ENCODE results near the gene ATF7. TPM values are rescaled to one million over a fixed set of nuclear protein-coding genes. Genes with fewer than 3 reads are reported as not detected.

Gene ATF7
- total and polyA plus RNA-seq, 2 experiments from 2014 or later: 12.8 to 21.5 TPM

GRCh38 chr12:53667080-53667479, 40.9 kb upstream of the ATF7 start:
- H3K27me3 ChIP-seq (replicated peaks; ENCODE audit: insufficient read depth): no peaks in the 10 kb centered on the region
- peaks cover 11% of the 10 kb centered on the region; the same call in 1 of the 2 replicates for H3K4me1 ChIP-seq (ENCODE audit: insufficient read depth)
- no peaks in the 10 kb centered on the region for H3K9me3 ChIP-seq (ENCODE audit: low read depth)
- H3K9me2 ChIP-seq (ENCODE audit: insufficient read depth): no peaks in the 10 kb centered on the region
- H3K9ac ChIP-seq: no peak overlapping the region
- in situ Hi-C loops (cut with MboI): no loop called here
- H3K4me2 ChIP-seq (ENCODE audit: unreplicated experiment): no peak overlapping the region
- no peak overlapping the region for H2AFZ ChIP-seq
- peaks cover 25% of the 10 kb centered on the region; the same call in 1 of the 2 replicates for H3K79me2 ChIP-seq (ENCODE audit: insufficient read depth)
- 85 to 86% methylated on average over 2 of the region's 2 CpGs for WGBS, 2 experiments (ENCODE audit: low coverage in 1 of 2, low lambda C conversion rate in 2 of 2, missing lambda C conversion rate in 2 of 2)
- peaks cover 8% of the 10 kb centered on the region; the same call in 1 of the 2 replicates for H3F3A ChIP-seq (ENCODE audit: insufficient read depth)
- TF ChIP-seq EZH2phosphoT487 (IDR thresholded peaks at IDR 0.05; ENCODE audit: insufficient read depth, low read depth): no peak
- no peak for TF ChIP-seq EZH2 (IDR thresholded peaks at IDR 0.05; ENCODE audit: insufficient read depth, poor library complexity, severe bottlenecking)
- H3K36me3 ChIP-seq (ENCODE audit: low read depth): peaks cover 69% of the 10 kb centered on the region
- no peak overlapping the region for H3K27ac ChIP-seq
- no peaks in the 10 kb centered on the region for H4K20me1 ChIP-seq (ENCODE audit: insufficient read depth)
- H3K4me3 ChIP-seq: no peak overlapping the region
- no peak for DNase-seq

DNA sequence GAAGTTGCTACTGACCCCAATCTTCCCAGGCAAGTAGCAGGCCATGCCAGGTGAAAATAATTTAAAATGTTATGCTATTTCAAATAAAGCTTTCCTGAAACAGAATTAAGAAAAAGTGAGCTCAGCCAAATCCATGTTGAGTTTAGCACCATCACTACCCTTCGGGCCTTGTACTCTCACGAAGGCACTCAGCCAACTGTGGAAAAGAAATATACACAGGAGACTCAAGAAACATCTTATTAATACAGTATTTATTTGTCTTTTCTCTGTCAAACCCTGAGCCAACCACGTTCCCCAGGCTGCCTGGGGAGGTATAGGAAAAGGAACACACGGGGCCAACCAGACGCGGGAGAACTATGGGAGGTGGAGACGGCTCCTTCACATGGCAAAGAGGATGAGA, 38.8 kb upstream of the ATF7 start:
- peaks cover 7% of the 10 kb centered on the region; the same call in 1 of the 2 replicates for H3K79me2 ChIP-seq (ENCODE audit: insufficient read depth)
- no peak overlapping the region for H2AFZ ChIP-seq
- no peak overlapping the region for H3K9ac ChIP-seq
- H3K9me3 ChIP-seq (ENCODE audit: low read depth): no peaks in the 10 kb centered on the region
- peaks cover 48% of the 10 kb centered on the region for H3K36me3 ChIP-seq (ENCODE audit: low read depth)
- no peak overlapping the region for H3K4me3 ChIP-seq
- H4K20me1 ChIP-seq (ENCODE audit: insufficient read depth): no peaks in the 10 kb centered on the region
- H3F3A ChIP-seq (ENCODE audit: insufficient read depth): peaks cover 13% of the 10 kb centered on the region
- H3K4me1 ChIP-seq (ENCODE audit: insufficient read depth): peaks cover 7% of the 10 kb centered on the region
- H3K4me2 ChIP-seq (ENCODE audit: unreplicated experiment): no peak overlapping the region
- in situ Hi-C loops (cut with MboI): no loop called here
- TF ChIP-seq EZH2phosphoT487 (IDR thresholded peaks at IDR 0.05; ENCODE audit: insufficient read depth, low read depth) (no peak), EZH2 (IDR thresholded peaks at IDR 0.05; ENCODE audit: insufficient read depth, poor library complexity, severe bottlenecking) (no peak)
- H3K27ac ChIP-seq: no peak overlapping the region
- no peaks in the 10 kb centered on the region for H3K27me3 ChIP-seq (replicated peaks; ENCODE audit: insufficient read depth)
- WGBS, 2 experiments (ENCODE audit: low coverage in 1 of 2, low lambda C conversion rate in 2 of 2, missing lambda C conversion rate in 2 of 2): 86 to 89% methylated on average over 7 of the region's 7 CpGs
- no peaks in the 10 kb centered on the region for H3K9me2 ChIP-seq (ENCODE audit: insufficient read depth)
- DNase-seq: no peak

DNA sequence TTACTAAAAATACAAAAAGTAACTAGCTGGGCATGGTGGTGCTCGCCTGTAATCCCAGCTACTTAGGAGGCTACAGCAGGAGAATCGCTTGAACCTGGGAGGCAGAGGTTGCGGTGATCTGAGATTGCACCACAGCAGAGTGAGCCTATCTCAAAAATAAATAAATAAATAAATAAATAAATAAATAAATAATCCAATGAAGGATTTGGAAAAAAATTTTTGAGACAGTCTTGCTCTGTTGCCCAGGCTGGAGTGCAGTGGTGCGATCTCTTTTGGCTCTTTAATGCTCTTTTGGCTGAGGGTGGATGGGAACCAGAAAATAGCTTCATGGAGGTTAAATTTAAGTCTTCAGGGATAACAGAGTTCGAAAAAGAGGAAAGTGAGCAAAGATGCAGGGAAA, 38.0 kb upstream of the ATF7 start:
- H3K79me2 ChIP-seq (ENCODE audit: insufficient read depth): peaks cover 1% of the 10 kb centered on the region; the same call in 1 of the 2 replicates
- H3K9me2 ChIP-seq (ENCODE audit: insufficient read depth): no peaks in the 10 kb centered on the region
- H3K4me3 ChIP-seq: no peak overlapping the region
- H3K27me3 ChIP-seq (replicated peaks; ENCODE audit: insufficient read depth): no peaks in the 10 kb centered on the region
- H2AFZ ChIP-seq: no peak overlapping the region
- DNase-seq: no peak
- no peak overlapping the region for H3K9ac ChIP-seq
- peaks cover 41% of the 10 kb centered on the region for H3K36me3 ChIP-seq (ENCODE audit: low read depth)
- peaks cover 15% of the 10 kb centered on the region for H3K4me1 ChIP-seq (ENCODE audit: insufficient read depth)
- H3F3A ChIP-seq (ENCODE audit: insufficient read depth): peaks cover 20% of the 10 kb centered on the region
- H3K4me2 ChIP-seq (ENCODE audit: unreplicated experiment): no peak overlapping the region
- TF ChIP-seq EZH2 (IDR thresholded peaks at IDR 0.05; ENCODE audit: insufficient read depth, poor library complexity, severe bottlenecking): no peak
- no peak for TF ChIP-seq EZH2phosphoT487 (IDR thresholded peaks at IDR 0.05; ENCODE audit: insufficient read depth, low read depth)
- no peak overlapping the region for H3K27ac ChIP-seq
- no peaks in the 10 kb centered on the region for H3K9me3 ChIP-seq (ENCODE audit: low read depth)
- in situ Hi-C loops (cut with MboI): no loop called here
- H4K20me1 ChIP-seq (ENCODE audit: insufficient read depth): no peaks in the 10 kb centered on the region
- 97% methylated on average over 5 of the region's 5 CpGs for WGBS, 2 experiments (ENCODE audit: low coverage in 1 of 2, low lambda C conversion rate in 2 of 2, missing lambda C conversion rate in 2 of 2)

- H3K4me3 ChIP-seq: no peak overlapping the region
- peak overlapping the region; percentile 88 for H3K27ac ChIP-seq
- peak; percentile 33 for DNase-seq
- peak overlapping the region; percentile 59 for H3K9ac ChIP-seq
- H2AFZ ChIP-seq: peak overlapping the region; percentile 58
- H4K20me1 ChIP-seq (ENCODE audit: insufficient read depth): no peaks in the 10 kb centered on the region
- H3K9me3 ChIP-seq (ENCODE audit: low read depth): no peaks in the 10 kb centered on the region
- in situ Hi-C loops (cut with MboI): no loop called here
- no peaks in the 10 kb centered on the region for H3K27me3 ChIP-seq (replicated peaks; ENCODE audit: insufficient read depth)
- H3K4me1 ChIP-seq (ENCODE audit: insufficient read depth): peaks cover 25% of the 10 kb centered on the region
- H3K9me2 ChIP-seq (ENCODE audit: insufficient read depth): no peaks in the 10 kb centered on the region
- H3F3A ChIP-seq (ENCODE audit: insufficient read depth): peaks cover 28% of the 10 kb centered on the region
- no peak for TF ChIP-seq EZH2 (IDR thresholded peaks at IDR 0.05; ENCODE audit: insufficient read depth, poor library complexity, severe bottlenecking)
- TF ChIP-seq EZH2phosphoT487 (IDR thresholded peaks at IDR 0.05; ENCODE audit: insufficient read depth, low read depth): no peak
- H3K4me2 ChIP-seq (ENCODE audit: unreplicated experiment): peak overlapping the region; percentile 66
- H3K79me2 ChIP-seq (ENCODE audit: insufficient read depth): no peaks in the 10 kb centered on the region
- 40 to 47% methylated on average over 5 of the region's 5 CpGs for WGBS, 2 experiments (ENCODE audit: low coverage in 1 of 2, low lambda C conversion rate in 2 of 2, missing lambda C conversion rate in 2 of 2)
- peaks cover 8% of the 10 kb centered on the region; the same call in 1 of the 2 replicates for H3K36me3 ChIP-seq (ENCODE audit: low read depth)
Observed at GRCh38 chr12:53660041-53660440, 33.9 kb upstream of the ATF7 start.

All from GM23248 (cell line).